ENCODE results near the gene GP1BB.

DNA sequence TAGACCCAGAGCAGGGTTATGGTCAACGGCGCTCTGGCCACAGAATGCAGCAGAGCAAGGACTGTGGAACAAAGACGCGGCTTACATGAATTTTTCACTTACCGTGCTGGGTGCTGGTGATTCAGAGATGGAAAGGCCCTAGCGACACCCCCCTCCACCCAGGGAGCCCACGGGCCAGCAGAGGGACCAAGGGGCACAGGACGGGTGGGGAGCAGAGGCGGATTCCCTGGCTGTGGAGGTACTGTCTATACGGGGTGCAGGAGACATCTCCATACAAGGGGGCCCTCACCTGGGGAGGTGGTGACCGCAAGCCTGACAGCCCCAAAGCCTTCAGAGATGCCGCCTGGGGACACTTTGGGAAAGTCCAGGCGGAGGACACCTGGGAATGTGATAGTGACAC, 10.1 kb upstream of the GP1BB start:
- TF ChIP-seq, protein P1, sequence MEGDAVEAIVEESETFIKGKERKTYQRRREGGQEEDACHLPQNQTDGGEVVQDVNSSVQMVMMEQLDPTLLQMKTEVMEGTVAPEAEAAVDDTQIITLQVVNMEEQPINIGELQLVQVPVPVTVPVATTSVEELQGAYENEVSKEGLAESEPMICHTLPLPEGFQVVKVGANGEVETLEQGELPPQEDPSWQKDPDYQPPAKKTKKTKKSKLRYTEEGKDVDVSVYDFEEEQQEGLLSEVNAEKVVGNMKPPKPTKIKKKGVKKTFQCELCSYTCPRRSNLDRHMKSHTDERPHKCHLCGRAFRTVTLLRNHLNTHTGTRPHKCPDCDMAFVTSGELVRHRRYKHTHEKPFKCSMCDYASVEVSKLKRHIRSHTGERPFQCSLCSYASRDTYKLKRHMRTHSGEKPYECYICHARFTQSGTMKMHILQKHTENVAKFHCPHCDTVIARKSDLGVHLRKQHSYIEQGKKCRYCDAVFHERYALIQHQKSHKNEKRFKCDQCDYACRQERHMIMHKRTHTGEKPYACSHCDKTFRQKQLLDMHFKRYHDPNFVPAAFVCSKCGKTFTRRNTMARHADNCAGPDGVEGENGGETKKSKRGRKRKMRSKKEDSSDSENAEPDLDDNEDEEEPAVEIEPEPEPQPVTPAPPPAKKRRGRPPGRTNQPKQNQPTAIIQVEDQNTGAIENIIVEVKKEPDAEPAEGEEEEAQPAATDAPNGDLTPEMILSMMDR (conservative IDR thresholded peaks at IDR 0.05) = no peak
- no peak for TF ChIP-seq ZFX (IDR thresholded peaks at IDR 0.05)
